ENCODE data around the gene NRP2.

NRP2 gene

DNA sequence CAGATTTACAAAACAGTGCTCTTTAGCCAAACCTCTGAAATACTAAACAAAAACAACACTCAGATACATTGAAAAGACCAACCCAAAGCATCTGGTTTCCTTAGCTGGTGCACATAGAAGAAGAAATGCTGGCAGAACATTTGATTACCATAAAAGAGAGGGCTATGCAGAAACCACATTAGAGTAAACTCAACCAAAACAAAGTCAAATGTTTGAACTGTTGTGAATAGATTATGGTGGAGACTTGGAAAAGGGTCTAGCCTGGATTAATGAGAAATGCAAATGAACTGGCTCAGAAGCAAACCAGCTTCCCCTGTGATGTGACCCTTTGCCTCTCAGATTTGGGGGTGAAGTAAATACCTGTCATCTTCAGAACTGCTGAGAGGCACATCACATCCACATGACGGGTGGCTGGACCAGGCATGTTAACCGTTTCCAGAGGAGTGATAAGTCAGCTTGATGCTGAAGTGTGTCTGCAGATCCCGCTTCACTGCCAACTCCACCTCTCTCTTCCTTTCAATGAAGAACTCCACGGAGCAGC is 153.0 kb downstream of the NRP2 start:
- no peaks in the 10 kb centered on the region for H3K4me1 Mint-ChIP-seq (ENCODE audit: low read depth in 2 of 2)
- H3K4me3 Mint-ChIP-seq, result no peak overlapping the region
- ATAC-seq (replicated peaks) (no peak), DNase-seq (no peak)
- no peaks in the 10 kb centered on the region for H3K36me3 Mint-ChIP-seq (ENCODE audit: insufficient read depth)
- H3K27me3 Mint-ChIP-seq, result peaks cover 17 to 19% of the 10 kb centered on the region in 2 donors
- peaks cover 0 to 1% of the 10 kb centered on the region in 2 donors for H3K9me3 Mint-ChIP-seq
- no peak overlapping the region for H3K27ac Mint-ChIP-seq

DNA sequence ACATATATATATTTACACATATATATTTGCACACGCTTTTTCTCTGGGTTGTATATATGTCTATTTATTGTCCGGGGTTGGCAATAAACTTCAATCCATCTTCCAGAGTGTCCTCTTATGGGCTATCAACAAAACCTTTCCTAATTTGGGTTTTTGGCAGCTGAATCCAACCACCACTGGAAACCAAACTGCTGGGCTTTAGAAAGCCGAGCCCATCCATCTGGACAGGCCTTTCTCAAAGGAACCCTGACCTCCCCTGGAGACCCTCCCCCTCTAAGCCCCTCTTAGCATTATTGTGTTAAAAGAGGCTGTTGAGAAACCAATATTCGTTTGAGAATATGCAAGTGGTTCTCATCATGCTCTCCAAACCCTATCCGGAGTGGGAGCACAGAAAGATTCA is 153.6 kb downstream of the NRP2 start:
- DNase-seq (no peak), ATAC-seq (replicated peaks) (no peak)
- H3K36me3 Mint-ChIP-seq (ENCODE audit: insufficient read depth), result no peaks in the 10 kb centered on the region
- peaks cover 17% of the 10 kb centered on the region in 2 donors for H3K27me3 Mint-ChIP-seq
- no peak overlapping the region for H3K27ac Mint-ChIP-seq
- H3K4me1 Mint-ChIP-seq (ENCODE audit: low read depth in 2 of 2), result no peaks in the 10 kb centered on the region
- H3K4me3 Mint-ChIP-seq, result no peak overlapping the region
- peaks cover 0 to 1% of the 10 kb centered on the region in 2 donors for H3K9me3 Mint-ChIP-seq

- Mint-ChIP-seq H3K27ac (no peak overlapping the region), H3K4me3 (no peak overlapping the region), H3K9me3 (peaks cover 0 to 1% of the 10 kb centered on the region in 2 donors), H3K27me3 (peaks cover 12 to 17% of the 10 kb centered on the region in 2 donors), H3K36me3 (ENCODE audit: insufficient read depth) (no peaks in the 10 kb centered on the region), H3K4me1 (ENCODE audit: low read depth in 2 of 2) (no peaks in the 10 kb centered on the region)
- ATAC-seq (replicated peaks) (no peak), DNase-seq (no peak)
These were observed 154.3 kb downstream of the NRP2 start for GRCh38 chr2:205836477-205837221.

DNA sequence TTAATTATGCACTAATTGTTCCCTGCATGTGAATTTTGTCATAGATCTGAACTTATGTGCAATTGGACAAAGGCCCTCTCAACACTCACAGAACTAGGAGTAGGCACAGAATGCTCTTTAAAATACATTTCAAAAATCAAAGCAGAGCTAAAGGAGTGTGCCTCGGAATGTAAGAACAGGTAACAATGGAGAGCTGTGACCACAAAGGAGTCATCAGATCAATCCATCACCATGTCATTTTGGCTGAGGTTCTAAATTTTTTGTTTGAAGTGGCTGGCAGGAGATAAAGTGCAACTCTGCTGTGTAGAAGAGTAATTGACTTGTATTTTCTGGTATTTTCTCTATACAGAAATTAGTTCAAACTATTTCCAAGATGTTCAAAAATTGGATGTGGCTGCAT is 155.4 kb downstream of the NRP2 start:
- no peak for ATAC-seq (replicated peaks)
- H3K36me3 Mint-ChIP-seq (ENCODE audit: insufficient read depth), result no peaks in the 10 kb centered on the region
- H3K27ac Mint-ChIP-seq, result no peak overlapping the region

DNA sequence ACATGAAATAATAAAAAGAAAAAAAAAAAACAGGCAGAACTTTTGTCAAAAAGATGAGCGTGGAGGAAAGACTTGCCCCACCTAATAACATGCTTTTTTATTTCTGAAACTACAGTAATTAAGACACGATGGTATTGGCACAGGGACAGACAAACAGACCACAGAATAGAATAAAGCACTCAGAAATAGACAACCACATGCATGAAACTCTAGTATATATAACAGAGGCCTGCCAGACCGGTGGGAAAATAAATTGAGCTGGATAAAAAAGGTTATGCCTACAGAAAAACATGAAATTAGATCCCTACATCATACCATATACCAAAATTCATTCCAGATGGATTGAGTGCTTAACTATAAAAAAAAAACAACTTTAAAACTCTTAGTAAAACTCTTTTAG is 163.1 kb downstream of the NRP2 start:
- H3K27me3 Mint-ChIP-seq, result peaks cover 27 to 29% of the 10 kb centered on the region in 2 donors
- no peaks in the 10 kb centered on the region for H3K36me3 Mint-ChIP-seq (ENCODE audit: insufficient read depth)
- H3K27ac Mint-ChIP-seq, result no peak overlapping the region
- H3K4me1 Mint-ChIP-seq (ENCODE audit: low read depth in 2 of 2), result no peaks in the 10 kb centered on the region
- no peak for DNase-seq
- no peak overlapping the region for H3K4me3 Mint-ChIP-seq
- ATAC-seq (replicated peaks), result no peak
- H3K9me3 Mint-ChIP-seq, result no peaks in the 10 kb centered on the region

More for the DNA sequence above, 155.4 kb downstream of the NRP2 start:
- Mint-ChIP-seq H3K4me3 (no peak overlapping the region), H3K9me3 (peaks cover 0 to 1% of the 10 kb centered on the region in 2 donors), H3K4me1 (ENCODE audit: low read depth in 2 of 2) (no peaks in the 10 kb centered on the region), H3K27me3 (peaks cover 12 to 17% of the 10 kb centered on the region in 2 donors)
- DNase-seq, result no peak
